Ovary (tissue), 3 donors: ENCODE data around the gene CASP6.
"Not testable (repeated sequence)": the region's sequence is repeated elsewhere in the genome, so short reads cannot be mapped to it uniquely, and the experiment has no call there.

ENCODE experiments used
- EP300 ChIP-seq: sonication (generic); formaldehyde crosslinking; IDR thresholded peaks from one replicate; pipeline ENCODE4 v1.6.1; 2017; ENCODE audit warnings: antibody characterized with exemption
- TF ChIP-seq, protein P1 (sequence below), 3 donors: fragments of 450-650 bp in 2 of 3; fragments of 200-600 bp in 1 of 3; IDR thresholded peaks; one replicate each; pipeline versions ENCODE4 v1.5.1 to v1.8.0; 2016 to 2022; ENCODE audit warnings: antibody characterized with exemption in 3 of 3, mild to moderate bottlenecking in 1 of 3
- donor health status: DM: no; HTN: no; CAD: no.

DNA sequence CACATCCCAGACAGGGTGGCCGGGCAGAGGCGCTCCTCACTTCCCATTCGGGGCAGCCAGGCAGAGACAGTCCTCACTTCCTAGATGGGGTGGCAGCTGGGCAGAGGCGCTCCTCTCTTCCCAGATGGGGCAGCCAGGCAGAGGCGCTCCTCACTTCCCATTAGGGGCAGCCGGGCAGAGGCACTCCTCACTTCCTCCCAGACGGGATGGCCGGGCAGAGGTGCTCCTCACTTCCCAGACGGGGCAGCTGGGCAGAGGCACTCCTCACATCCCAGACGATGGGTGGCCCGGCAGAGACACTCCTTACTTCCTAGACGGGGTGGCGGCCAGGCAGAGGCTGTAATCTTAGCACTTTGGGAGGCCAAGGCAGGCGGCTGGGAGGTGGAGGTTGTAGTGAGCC lies 24.3 kb downstream of the CASP6 start:
- TF ChIP-seq, protein P1, sequence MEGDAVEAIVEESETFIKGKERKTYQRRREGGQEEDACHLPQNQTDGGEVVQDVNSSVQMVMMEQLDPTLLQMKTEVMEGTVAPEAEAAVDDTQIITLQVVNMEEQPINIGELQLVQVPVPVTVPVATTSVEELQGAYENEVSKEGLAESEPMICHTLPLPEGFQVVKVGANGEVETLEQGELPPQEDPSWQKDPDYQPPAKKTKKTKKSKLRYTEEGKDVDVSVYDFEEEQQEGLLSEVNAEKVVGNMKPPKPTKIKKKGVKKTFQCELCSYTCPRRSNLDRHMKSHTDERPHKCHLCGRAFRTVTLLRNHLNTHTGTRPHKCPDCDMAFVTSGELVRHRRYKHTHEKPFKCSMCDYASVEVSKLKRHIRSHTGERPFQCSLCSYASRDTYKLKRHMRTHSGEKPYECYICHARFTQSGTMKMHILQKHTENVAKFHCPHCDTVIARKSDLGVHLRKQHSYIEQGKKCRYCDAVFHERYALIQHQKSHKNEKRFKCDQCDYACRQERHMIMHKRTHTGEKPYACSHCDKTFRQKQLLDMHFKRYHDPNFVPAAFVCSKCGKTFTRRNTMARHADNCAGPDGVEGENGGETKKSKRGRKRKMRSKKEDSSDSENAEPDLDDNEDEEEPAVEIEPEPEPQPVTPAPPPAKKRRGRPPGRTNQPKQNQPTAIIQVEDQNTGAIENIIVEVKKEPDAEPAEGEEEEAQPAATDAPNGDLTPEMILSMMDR (IDR thresholded peaks at IDR 0.05) = not testable (repeated sequence)
- TF ChIP-seq EP300 = not testable (repeated sequence)
